H1 (cell line): ENCODE results near the gene PCGF3. TPM values are rescaled to one million over a fixed set of nuclear protein-coding genes. Genes with fewer than 3 reads are reported as not detected.

ENCODE experiments used
- CTCF ChIA-PET: fragments of 300-600 bp; sonication (Branson Sonifier 250); formaldehyde crosslinking; loops from one replicate; lab custom pipeline; 2021; ENCODE audit not compliant: partially characterized antibody; lab: Charles Lee
- POLR2A ChIA-PET: fragments of 300-600 bp; sonication (Branson Sonifier 250); formaldehyde crosslinking; loops from one replicate; lab custom pipeline; 2021; ENCODE audit warnings: inconsistent platforms; ENCODE audit not compliant: partially characterized antibody; lab: Charles Lee
- DNase-seq, 2 experiments: peaks; one replicate each; pipeline versions ENCODE4 v3.0.0 to v3.0.0-alpha.2; 2010 to 2022; ENCODE audit warnings: low spot score in 2 of 2, low read depth in 1 of 2, mixed read lengths in 1 of 2
- FAIRE-seq: peaks from 2 replicates; lab custom pipeline; 2011; peaks lifted over from hg19 to GRCh38; lab: Jason Lieb, UNC
- H2AFZ ChIP-seq: 2 replicates; pipeline ENCODE4 v1.8.1; 2012; ENCODE audit warnings: low read length, inconsistent platforms
- H2AK5ac ChIP-seq: 2 replicates; pipeline ENCODE4 v1.6.1; 2013; ENCODE audit warnings: low read depth, low read length
- H2BK120ac ChIP-seq: replicated peaks from 2 replicates; pipeline ENCODE3; 2013; ENCODE audit warnings: low read depth, low read length, inconsistent platforms
- H2BK12ac ChIP-seq: 2 replicates; pipeline ENCODE4 v1.6.1; 2013; ENCODE audit warnings: low read depth, low read length
- H2BK15ac ChIP-seq: 2 replicates; pipeline ENCODE4 v1.6.1; 2013; ENCODE audit warnings: low read length
- H2BK20ac ChIP-seq: 2 replicates; pipeline ENCODE4 v1.6.1; 2013; ENCODE audit warnings: low read length
- H2BK5ac ChIP-seq: 2 replicates; pipeline ENCODE4 v1.6.1; 2013; ENCODE audit warnings: low read depth, low read length
- H3K14ac ChIP-seq: 2 replicates; pipeline ENCODE4 v1.6.1; 2013; ENCODE audit warnings: inconsistent platforms; ENCODE audit not compliant: insufficient read length
- H3K18ac ChIP-seq: 2 replicates; pipeline ENCODE4 v1.6.1; 2013; ENCODE audit warnings: low read length; ENCODE audit errors: extremely low read depth
- H3K23ac ChIP-seq: 2 replicates; pipeline ENCODE4 v1.6.1; 2013; ENCODE audit warnings: inconsistent platforms; ENCODE audit not compliant: insufficient read length
- H3K23me2 ChIP-seq: 2 replicates; pipeline ENCODE4 v1.6.1; 2013; ENCODE audit warnings: low read depth, low read length
- H3K27ac ChIP-seq: 2 replicates; pipeline ENCODE4 v1.6.1; 2011; ENCODE audit warnings: low read depth, low read length, inconsistent platforms
- H3K27me3 ChIP-seq, 4 experiments: replicated peaks in 1 of 4; 1 replicate in 1 of 4; 2 replicates in 3 of 4; pipeline versions ENCODE4 v1.6.1 to v1.8.1; 2011 to 2013; ENCODE audit warnings: low read length in 3 of 4, mild to moderate bottlenecking in 3 of 4, inconsistent platforms in 2 of 4, mixed read lengths in 2 of 4, moderate library complexity in 1 of 4; ENCODE audit not compliant: control insufficient read depth in 3 of 4, insufficient read depth in 3 of 4; ENCODE audit errors: extremely low read depth in 1 of 4
- H3K36me3 ChIP-seq, 4 experiments: 2 replicates each; pipeline versions ENCODE4 v1.6.1 to v1.8.1; 2011 to 2013; ENCODE audit warnings: mild to moderate bottlenecking in 4 of 4, low read length in 3 of 4, moderate library complexity in 2 of 4, control low read depth in 1 of 4, inconsistent platforms in 1 of 4; ENCODE audit not compliant: insufficient read depth in 4 of 4, control insufficient read depth in 2 of 4
- H3K4ac ChIP-seq: replicated peaks from 2 replicates; pipeline ENCODE3; 2013; ENCODE audit warnings: low read length, low read depth, mixed read lengths, inconsistent platforms; ENCODE audit not compliant: insufficient read length
- H3K4me1 ChIP-seq, 4 experiments: replicated peaks in 1 of 4; 1 replicate in 1 of 4; 2 replicates in 3 of 4; pipeline versions ENCODE4 v1.6.1 to v1.8.1; 2011 to 2013; ENCODE audit warnings: low read length in 3 of 4, inconsistent platforms in 2 of 4, mixed read lengths in 1 of 4; ENCODE audit not compliant: insufficient read depth in 4 of 4, control insufficient read depth in 3 of 4
- H3K4me2 ChIP-seq, 2 experiments: 2 replicates each; pipeline versions ENCODE4 v1.6.1 to v1.8.1; 2011 to 2013; ENCODE audit warnings: low read depth in 2 of 2, low read length in 2 of 2, control low read depth in 1 of 2, inconsistent platforms in 1 of 2, mild to moderate bottlenecking in 1 of 2; ENCODE audit not compliant: insufficient read depth in 1 of 2
- H3K4me3 ChIP-seq, 4 experiments: fragments of 200-600, 300-600 bp in 1 of 4; sonication (generic), shearing (Covaris generic), sonication (Bioruptor Twin) in 1 of 4; 2 replicates each; pipeline versions ENCODE4 v1.5.1 to v1.8.1; 2011 to 2016; ENCODE audit warnings: low read length in 4 of 4, low read depth in 3 of 4, control low read depth in 2 of 4, inconsistent platforms in 2 of 4, mild to moderate bottlenecking in 2 of 4, mixed read lengths in 1 of 4, moderate library complexity in 1 of 4; ENCODE audit not compliant: insufficient read depth in 2 of 4; ENCODE audit errors: extremely low read depth in 1 of 4
- H3K56ac ChIP-seq: replicated peaks from 2 replicates; pipeline ENCODE3; 2013; ENCODE audit warnings: low read depth, mild to moderate bottlenecking, mixed read lengths, low read length, inconsistent platforms; ENCODE audit not compliant: insufficient read length
- H3K79me1 ChIP-seq: 2 replicates; pipeline ENCODE4 v1.6.1; 2013; ENCODE audit warnings: low read depth, low read length, control low read depth
- H3K79me2 ChIP-seq, 2 experiments: 2 replicates each; pipeline versions ENCODE4 v1.6.1 to v1.8.1; 2012 to 2013; ENCODE audit warnings: low read length in 2 of 2, mild to moderate bottlenecking in 2 of 2, inconsistent platforms in 1 of 2; ENCODE audit not compliant: insufficient read depth in 2 of 2, control insufficient read depth in 1 of 2
- H3K9ac ChIP-seq, 4 experiments: replicated peaks in 1 of 4; 1 replicate in 1 of 4; 2 replicates in 3 of 4; pipeline versions ENCODE4 v1.6.1 to v1.8.1; 2011 to 2013; ENCODE audit warnings: low read depth in 3 of 4, low read length in 3 of 4, control low read depth in 2 of 4, mild to moderate bottlenecking in 2 of 4, moderate library complexity in 2 of 4, inconsistent platforms in 1 of 4; ENCODE audit errors: extremely low read depth in 1 of 4
- H3K9me3 ChIP-seq, 2 experiments: 2 replicates each; pipeline versions ENCODE4 v1.6.1 to v1.8.1; 2012 to 2013; ENCODE audit warnings: mild to moderate bottlenecking in 2 of 2, moderate library complexity in 2 of 2, control low read depth in 1 of 2, inconsistent platforms in 1 of 2, low read depth in 1 of 2, low read length in 1 of 2, mixed read lengths in 1 of 2; ENCODE audit not compliant: insufficient read depth in 2 of 2
- H4K20me1 ChIP-seq, 2 experiments: replicated peaks in 1 of 2; 2 replicates each; pipeline versions ENCODE3 to v1.8.1; 2011 to 2013; ENCODE audit warnings: inconsistent platforms in 2 of 2, low read length in 2 of 2, mild to moderate bottlenecking in 1 of 2; ENCODE audit not compliant: insufficient read depth in 2 of 2, control insufficient read depth in 1 of 2
- H4K5ac ChIP-seq: 2 replicates; pipeline ENCODE4 v1.6.1; 2013; ENCODE audit warnings: low read length, low read depth, mixed read lengths, inconsistent platforms; ENCODE audit not compliant: insufficient read length
- H4K8ac ChIP-seq: 2 replicates; pipeline ENCODE4 v1.8.0; 2013; ENCODE audit warnings: mild to moderate bottlenecking, moderate library complexity, low read length, inconsistent platforms; ENCODE audit not compliant: insufficient read depth; ENCODE audit errors: extremely low read depth
- H4K91ac ChIP-seq: replicated peaks from 2 replicates; pipeline ENCODE3; 2013; ENCODE audit warnings: low read length, mixed read lengths, inconsistent platforms; ENCODE audit not compliant: insufficient read length
- CBX5 ChIP-seq: fragments of 300-800, 300-1000 bp; sonication (generic); IDR thresholded peaks from 2 replicates; pipeline ENCODE4 v1.7.1; 2016; ENCODE audit warnings: antibody characterized with exemption, low read length, low read depth
- CBX8 ChIP-seq: fragments of 300-800, 300-1000 bp; sonication (generic); IDR thresholded peaks from 2 replicates; pipeline ENCODE4 v1.7.1; 2016; ENCODE audit warnings: low read depth, low read length, borderline replicate concordance
- CREB1 ChIP-seq: IDR thresholded peaks from 2 replicates; pipeline ENCODE4 v1.6.1; 2012; ENCODE audit warnings: inconsistent platforms
- GABPA ChIP-seq: IDR thresholded peaks from 2 replicates; pipeline ENCODE4 v1.6.1; 2011; ENCODE audit warnings: mild to moderate bottlenecking, low read length, moderate library complexity, borderline replicate concordance; ENCODE audit not compliant: insufficient read depth
- POLR2AphosphoS5 ChIP-seq: IDR thresholded peaks from 2 replicates; pipeline ENCODE4 v1.6.1; 2011; ENCODE audit warnings: low read depth, low read length
- SP2 ChIP-seq: IDR thresholded peaks from 2 replicates; pipeline ENCODE4 v1.6.1; 2012; ENCODE audit warnings: mild to moderate bottlenecking, low read length, inconsistent platforms
- WGBS, 2 experiments: shearing (Covaris generic) in 1 of 2; methylation state at CpG; one replicate each; pipeline versions ENCODE4 v1.1.6 to v1.1.7; 2013 to 2015; ENCODE audit warnings: low lambda C conversion rate in 2 of 2, mixed read lengths in 2 of 2, inconsistent platforms in 1 of 2, low coverage in 1 of 2, missing lambda C conversion rate in 1 of 2; ENCODE audit not compliant: insufficient replicate concordance in 2 of 2, insufficient coverage in 1 of 2, insufficient read length in 1 of 2; ENCODE audit errors: extremely low coverage in 1 of 2, missing lambda C conversion rate in 1 of 2; 5-methylcytosine and 5-hydroxymethylcytosine counted together
- polyA plus RNA-seq, 7 experiments: library from polyadenylated mRNA; depleted of rRNA in 3 of 7; stranded (reverse) in 5 of 7; unstranded in 2 of 7; fragments of >200 nt in 5 of 7; fragments of 200-250 nt in 2 of 7; gene quantifications; 1 replicate in 5 of 7; 2 replicates in 1 of 7; 4 replicates in 1 of 7; pipeline versions ENCODE4 v1.2.1 to v1.2.3, GENCODE V29; 2011 to 2013; ENCODE audit warnings: missing spikeins in 2 of 7, mixed read lengths in 2 of 7
- total RNA-seq: library from RNA; stranded (reverse); fragmentation: NEBNext Ultra II Directional; extraction: Animal tissue kit (Norgen Biotek cat#: 25700); gene quantifications from 2 replicates; pipeline ENCODE4 v1.2.1, GENCODE V29; 2021
- TF ChIP-seq, protein P1 (sequence below), 3 experiments: IDR thresholded peaks; 1 replicate in 2 of 3; 2 replicates in 1 of 3; pipeline versions ENCODE4 v1.5.1 to v1.6.1; 2011; ENCODE audit warnings: low read length in 3 of 3, mild to moderate bottlenecking in 3 of 3, inconsistent platforms in 2 of 3, low read depth in 1 of 3, moderate library complexity in 1 of 3; ENCODE audit not compliant: insufficient read depth in 1 of 3; ENCODE audit errors: control extremely low read depth in 1 of 3
- TF ChIP-seq, protein P2 (sequence below): IDR thresholded peaks from 2 replicates; pipeline ENCODE4 v1.6.1; 2011; ENCODE audit warnings: low read depth, mild to moderate bottlenecking, low read length; ENCODE audit not compliant: insufficient read depth

The PCGF3 gene
- total and polyA plus RNA-seq, 2 of the 8 experiments (the other 6 are each of a cell fraction or from before 2014, with no cell fraction given) = 52.7 to 52.9 TPM

DNA sequence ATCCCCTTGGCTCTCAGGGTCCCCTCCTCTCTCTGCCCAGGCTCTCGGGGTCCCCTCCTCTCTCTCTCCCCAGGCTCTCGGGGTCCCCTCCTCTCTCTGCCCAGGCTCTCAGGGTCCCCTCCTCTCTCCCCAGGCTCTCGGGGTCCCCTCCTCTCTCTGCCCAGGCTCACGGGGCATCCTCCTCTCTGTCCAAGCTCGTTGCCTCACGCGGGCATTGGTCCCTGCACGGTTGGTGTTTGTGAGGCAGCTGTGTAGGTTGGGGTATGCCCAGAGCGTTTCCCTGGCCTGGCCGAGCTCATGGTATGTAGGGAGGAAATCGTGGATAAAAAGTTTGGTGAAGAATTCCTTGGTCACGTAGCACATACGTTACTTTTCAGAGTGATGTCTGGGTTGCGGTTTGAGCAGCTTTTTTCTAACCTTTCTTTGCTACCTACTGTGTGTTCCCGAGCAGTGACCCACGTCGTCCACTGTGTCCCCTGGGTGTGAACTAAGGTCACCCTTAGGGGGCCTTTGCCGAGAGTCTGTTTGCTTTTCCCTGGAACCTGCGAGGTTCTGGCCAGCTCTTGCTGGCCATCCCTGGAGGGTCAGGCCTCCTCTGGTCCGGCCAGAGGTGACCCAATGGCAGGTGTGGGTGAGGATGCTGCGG is 36.6 kb downstream of the PCGF3 start:
- H4K5ac ChIP-seq = no peak overlapping the region
- H3K18ac ChIP-seq = no peak overlapping the region
- H2BK120ac ChIP-seq = no peak overlapping the region
- no peaks in the 10 kb centered on the region for H3K23me2 ChIP-seq
- no peak overlapping the region for H3K56ac ChIP-seq
- H3K79me2 ChIP-seq = no peaks in the 10 kb centered on the region
- no peak overlapping the region for H4K8ac ChIP-seq
- H4K91ac ChIP-seq = no peak overlapping the region
- no peak overlapping the region for H3K27ac ChIP-seq
- H3K4ac ChIP-seq = no peak overlapping the region
- peaks cover 2 to 22% (median 17%) of the 10 kb centered on the region in 4 experiments; a peak in 5 of 8 replicates for H3K36me3 ChIP-seq
- no peak overlapping the region for H2BK12ac ChIP-seq
- no peaks in the 10 kb centered on the region; a peak in 1 of 4 replicates for H3K9me3 ChIP-seq
- H3K14ac ChIP-seq = no peak overlapping the region
- ChIA-PET POLR2A (interaction anchor here (0.9 to 1.1 kb wide), 2 partner anchors 67 to 155 kb away, joined by 3 read pairs; no protein-coding TSS in a partner anchor), CTCF (interaction anchor here (0.7 to 3.4 kb wide), 37 partner anchors 8 to 408 kb away, joined by 3 to 30 read pairs (median 5); no protein-coding TSS in a partner anchor)
- H2AK5ac ChIP-seq = no peak overlapping the region
- H2BK20ac ChIP-seq = no peak overlapping the region
- no peak for FAIRE-seq
- H3K4me2 ChIP-seq = no peak overlapping the region
- peaks cover 9 to 17% of the 10 kb centered on the region in 2 experiments for H4K20me1 ChIP-seq
- no peak for DNase-seq
- no peak overlapping the region for H2AFZ ChIP-seq
- H3K4me1 ChIP-seq = no peaks in the 10 kb centered on the region
- H3K9ac ChIP-seq = no peak overlapping the region
- no peak overlapping the region for H2BK15ac ChIP-seq
- no peak overlapping the region for H3K4me3 ChIP-seq
- H3K27me3 ChIP-seq = no peaks in the 10 kb centered on the region
- no peak overlapping the region for H2BK5ac ChIP-seq
- WGBS, 2 experiments = 85% methylated on average over 19 of the region's 21 CpGs; no CpG with 5 or more reads in 1 of the 2 experiments
- no peak overlapping the region for H3K23ac ChIP-seq
- no peaks in the 10 kb centered on the region for H3K79me1 ChIP-seq
- TF ChIP-seq CBX5 (no peak), SP2 (no peak), GABPA (no peak), POLR2AphosphoS5 (no peak), CREB1 (no peak), CBX8 (no peak)
- TF ChIP-seq, protein P1, sequence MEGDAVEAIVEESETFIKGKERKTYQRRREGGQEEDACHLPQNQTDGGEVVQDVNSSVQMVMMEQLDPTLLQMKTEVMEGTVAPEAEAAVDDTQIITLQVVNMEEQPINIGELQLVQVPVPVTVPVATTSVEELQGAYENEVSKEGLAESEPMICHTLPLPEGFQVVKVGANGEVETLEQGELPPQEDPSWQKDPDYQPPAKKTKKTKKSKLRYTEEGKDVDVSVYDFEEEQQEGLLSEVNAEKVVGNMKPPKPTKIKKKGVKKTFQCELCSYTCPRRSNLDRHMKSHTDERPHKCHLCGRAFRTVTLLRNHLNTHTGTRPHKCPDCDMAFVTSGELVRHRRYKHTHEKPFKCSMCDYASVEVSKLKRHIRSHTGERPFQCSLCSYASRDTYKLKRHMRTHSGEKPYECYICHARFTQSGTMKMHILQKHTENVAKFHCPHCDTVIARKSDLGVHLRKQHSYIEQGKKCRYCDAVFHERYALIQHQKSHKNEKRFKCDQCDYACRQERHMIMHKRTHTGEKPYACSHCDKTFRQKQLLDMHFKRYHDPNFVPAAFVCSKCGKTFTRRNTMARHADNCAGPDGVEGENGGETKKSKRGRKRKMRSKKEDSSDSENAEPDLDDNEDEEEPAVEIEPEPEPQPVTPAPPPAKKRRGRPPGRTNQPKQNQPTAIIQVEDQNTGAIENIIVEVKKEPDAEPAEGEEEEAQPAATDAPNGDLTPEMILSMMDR (IDR thresholded peaks at IDR 0.05; ENCODE audit: control extremely low read depth in 1 of 3, insufficient read depth in 1 of 3, low read depth in 1 of 3, low read length in 3 of 3) = no peak
- TF ChIP-seq, protein P2, sequence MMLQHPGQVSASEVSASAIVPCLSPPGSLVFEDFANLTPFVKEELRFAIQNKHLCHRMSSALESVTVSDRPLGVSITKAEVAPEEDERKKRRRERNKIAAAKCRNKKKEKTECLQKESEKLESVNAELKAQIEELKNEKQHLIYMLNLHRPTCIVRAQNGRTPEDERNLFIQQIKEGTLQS = no peak
